Measurements from ENCODE around the gene UBE2M.

UBE2M gene

DNA sequence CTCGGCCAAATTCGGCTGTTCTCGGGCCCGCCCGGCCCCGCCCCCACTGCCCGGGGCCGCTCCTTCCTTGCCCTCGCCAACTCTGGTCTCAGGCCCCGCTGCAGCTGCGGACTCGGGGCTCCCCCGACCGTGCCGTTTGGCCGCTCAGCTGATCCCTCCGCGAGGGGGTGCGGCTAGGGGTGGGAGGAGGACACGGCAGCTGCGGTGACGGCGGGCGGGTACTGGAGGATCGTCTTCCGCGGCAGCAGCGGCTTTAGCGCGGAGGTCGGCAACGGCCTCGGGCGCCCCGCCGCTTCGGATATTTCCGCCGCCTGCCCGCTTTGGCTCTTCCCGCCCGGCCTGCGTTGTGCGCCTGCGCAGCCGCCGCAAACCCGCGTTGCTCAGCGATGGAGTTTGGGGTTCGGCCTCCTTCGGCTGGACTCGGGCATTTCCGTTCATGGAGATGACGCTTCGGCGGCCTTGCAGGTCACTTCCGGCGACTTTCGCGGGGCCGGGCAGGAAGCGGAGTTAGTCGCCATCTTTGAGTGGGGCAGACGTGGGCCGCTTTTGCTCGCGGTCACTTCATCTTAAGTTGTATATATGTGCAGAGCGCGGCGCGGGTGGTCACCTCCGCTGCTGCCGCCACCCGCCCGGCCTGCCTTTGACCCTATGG is 338 bp upstream of the UBE2M start:
- ChIA-PET POLR2A (ENCODE audit: low non-redundant PET) (interaction anchor here (0.9 to 1.0 kb wide), 2 partner anchors 15 kb away, joined by 4 to 6 read pairs; partner anchors contain the start of gene TRIM28), CTCF (interaction anchor here (0.6 kb wide), 1 partner anchor 40 kb away, joined by 3 read pairs; no protein-coding TSS in a partner anchor)
- TF ChIP-seq, protein P1, sequence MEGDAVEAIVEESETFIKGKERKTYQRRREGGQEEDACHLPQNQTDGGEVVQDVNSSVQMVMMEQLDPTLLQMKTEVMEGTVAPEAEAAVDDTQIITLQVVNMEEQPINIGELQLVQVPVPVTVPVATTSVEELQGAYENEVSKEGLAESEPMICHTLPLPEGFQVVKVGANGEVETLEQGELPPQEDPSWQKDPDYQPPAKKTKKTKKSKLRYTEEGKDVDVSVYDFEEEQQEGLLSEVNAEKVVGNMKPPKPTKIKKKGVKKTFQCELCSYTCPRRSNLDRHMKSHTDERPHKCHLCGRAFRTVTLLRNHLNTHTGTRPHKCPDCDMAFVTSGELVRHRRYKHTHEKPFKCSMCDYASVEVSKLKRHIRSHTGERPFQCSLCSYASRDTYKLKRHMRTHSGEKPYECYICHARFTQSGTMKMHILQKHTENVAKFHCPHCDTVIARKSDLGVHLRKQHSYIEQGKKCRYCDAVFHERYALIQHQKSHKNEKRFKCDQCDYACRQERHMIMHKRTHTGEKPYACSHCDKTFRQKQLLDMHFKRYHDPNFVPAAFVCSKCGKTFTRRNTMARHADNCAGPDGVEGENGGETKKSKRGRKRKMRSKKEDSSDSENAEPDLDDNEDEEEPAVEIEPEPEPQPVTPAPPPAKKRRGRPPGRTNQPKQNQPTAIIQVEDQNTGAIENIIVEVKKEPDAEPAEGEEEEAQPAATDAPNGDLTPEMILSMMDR (conservative IDR thresholded peaks at IDR 0.05; ENCODE audit: low read depth), result no peak
- peak overlapping the region; percentile 100 for H3K27ac ChIP-seq
- peak; percentile 94 for DNase-seq (ENCODE audit: low spot score)

DNA sequence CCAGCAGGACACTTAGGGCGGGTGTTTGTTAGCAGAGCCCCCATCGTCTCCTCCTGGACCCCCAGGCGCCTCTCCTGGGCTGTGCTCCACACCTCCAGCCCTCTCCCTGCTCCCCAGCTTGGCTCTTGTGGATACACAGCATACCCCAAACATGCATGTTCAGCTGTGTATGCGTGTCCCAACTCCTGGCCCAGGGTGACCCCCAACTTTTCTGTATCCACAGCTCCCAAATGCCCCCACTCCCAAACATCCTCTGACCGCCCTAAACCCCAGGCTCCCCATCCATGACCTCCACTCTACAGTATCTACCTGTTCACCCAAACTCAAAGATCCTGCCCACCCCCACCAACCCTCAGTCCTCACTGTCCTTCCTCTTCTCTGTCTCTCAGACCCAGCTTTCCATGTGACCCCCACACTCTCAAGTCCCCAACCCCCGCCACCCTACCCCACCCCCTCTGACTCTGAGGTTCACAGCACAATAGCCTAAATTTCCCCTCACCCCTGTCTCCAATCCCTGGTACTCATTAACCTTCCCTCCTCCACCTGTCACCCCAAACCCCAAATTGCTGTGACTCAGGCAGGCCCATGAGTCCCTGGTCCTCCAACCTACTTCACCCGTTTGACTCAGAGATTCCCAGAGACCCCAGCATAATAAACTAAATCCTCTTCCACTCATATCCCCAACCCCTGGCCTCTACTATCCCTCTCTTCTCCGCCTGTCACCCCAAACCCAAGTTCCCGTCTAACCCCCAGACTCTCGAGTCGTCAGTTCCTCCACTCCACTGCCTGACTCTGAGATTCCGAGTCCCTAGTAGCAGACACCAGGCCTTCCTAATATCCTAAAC is 968 bp downstream of the UBE2M start:
- H3K27ac ChIP-seq, result peak overlapping the region; percentile 100
- TF ChIP-seq, protein P1 (conservative IDR thresholded peaks at IDR 0.05; ENCODE audit: low read depth), result no peak
- DNase-seq (ENCODE audit: low spot score), result no peak
- POLR2A ChIA-PET (ENCODE audit: low non-redundant PET), result interaction anchor here (0.9 to 1.2 kb wide), 2 partner anchors 14 kb away, joined by 3 to 4 read pairs; partner anchors contain the start of gene TRIM28
- CTCF ChIA-PET, result interaction anchor here (0.7 kb wide), 1 partner anchor 9 kb away, joined by 5 read pairs; no protein-coding TSS in a partner anchor

DNA sequence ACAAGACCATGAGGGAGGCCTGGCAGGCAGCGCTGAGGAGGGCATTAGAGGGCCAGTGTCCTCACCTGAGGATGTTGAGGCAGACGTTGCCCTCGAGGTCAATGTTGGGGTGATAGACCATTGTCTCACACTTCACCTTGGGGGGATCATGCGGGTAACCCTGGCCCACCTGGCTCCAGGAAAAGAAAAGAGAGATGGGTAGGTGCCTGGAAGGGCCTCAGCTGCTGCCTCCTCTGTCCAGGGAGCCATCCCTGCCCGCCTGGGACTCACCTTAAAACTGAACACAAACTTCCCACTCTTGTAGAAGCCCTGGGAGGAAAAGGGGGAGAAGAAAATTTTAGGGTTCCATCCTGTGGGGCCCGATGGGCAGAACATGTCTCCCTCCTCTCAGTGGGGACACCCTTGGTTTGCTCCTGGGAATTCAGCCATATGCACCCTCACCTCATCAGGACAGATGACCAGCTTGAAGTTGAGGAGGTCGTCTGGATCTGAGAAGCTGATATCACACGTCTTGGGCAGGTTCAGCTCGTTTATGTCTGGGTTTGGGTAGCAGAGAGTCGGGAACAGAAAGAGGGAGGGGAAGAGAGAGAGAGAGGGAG is 1.7 kb downstream of the UBE2M start:
- ChIA-PET POLR2A (ENCODE audit: low non-redundant PET) (interaction anchor here (1.2 kb wide), 1 partner anchor 13 kb away, joined by 3 read pairs; no protein-coding TSS in a partner anchor), CTCF (no interaction called here)
- TF ChIP-seq, protein P1 (conservative IDR thresholded peaks at IDR 0.05; ENCODE audit: low read depth), result no peak
- H3K27ac ChIP-seq, result peak overlapping the region; percentile 100
- no peak for DNase-seq (ENCODE audit: low spot score)

DNA sequence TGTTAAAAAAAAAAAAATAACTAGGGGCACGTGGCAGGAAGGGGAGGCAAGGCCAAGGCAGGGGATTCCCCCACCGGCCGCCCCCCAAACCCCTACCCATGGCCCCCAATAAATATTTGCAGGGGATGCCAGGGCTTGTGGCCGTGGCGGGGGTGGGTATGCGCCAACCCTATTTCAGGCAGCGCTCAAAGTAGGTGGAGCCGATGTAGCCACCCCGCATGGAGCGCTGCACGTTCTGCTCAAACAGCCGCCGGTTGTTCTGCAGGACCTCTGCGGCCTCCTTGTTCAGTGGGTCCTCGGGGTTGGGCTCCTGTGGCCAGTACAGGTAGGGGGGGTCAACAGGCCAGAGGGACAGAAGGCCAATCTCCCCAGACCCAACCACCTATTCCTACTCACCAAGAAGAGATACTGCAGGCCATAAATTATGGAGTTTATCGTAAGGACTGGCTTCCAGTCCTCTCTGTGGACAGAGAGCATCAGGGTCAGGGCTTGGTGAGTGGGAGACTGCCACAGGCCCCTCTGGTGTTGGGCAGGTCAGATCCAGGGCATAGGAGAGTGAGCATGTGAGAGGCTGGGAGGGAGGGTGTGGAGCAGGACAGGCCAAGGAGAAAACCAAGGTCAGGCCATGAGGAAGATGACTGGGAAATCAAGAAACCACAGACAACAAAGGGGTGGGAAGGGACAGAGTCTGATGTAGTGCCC is 2.3 kb downstream of the UBE2M start:
- CTCF ChIA-PET, result interaction anchor here (0.5 kb wide), 1 partner anchor 36 kb away, joined by 3 read pairs; no protein-coding TSS in a partner anchor
- TF ChIP-seq, protein P1 (conservative IDR thresholded peaks at IDR 0.05; ENCODE audit: low read depth), result no peak
- no peak for DNase-seq (ENCODE audit: low spot score)
- H3K27ac ChIP-seq, result peak overlapping the region; percentile 100
- POLR2A ChIA-PET (ENCODE audit: low non-redundant PET), result interaction anchor here (1.4 to 1.7 kb wide), 2 partner anchors 36 to 42 kb away, joined by 4 to 5 read pairs; partner anchors contain the start of gene ZBTB45

DNA sequence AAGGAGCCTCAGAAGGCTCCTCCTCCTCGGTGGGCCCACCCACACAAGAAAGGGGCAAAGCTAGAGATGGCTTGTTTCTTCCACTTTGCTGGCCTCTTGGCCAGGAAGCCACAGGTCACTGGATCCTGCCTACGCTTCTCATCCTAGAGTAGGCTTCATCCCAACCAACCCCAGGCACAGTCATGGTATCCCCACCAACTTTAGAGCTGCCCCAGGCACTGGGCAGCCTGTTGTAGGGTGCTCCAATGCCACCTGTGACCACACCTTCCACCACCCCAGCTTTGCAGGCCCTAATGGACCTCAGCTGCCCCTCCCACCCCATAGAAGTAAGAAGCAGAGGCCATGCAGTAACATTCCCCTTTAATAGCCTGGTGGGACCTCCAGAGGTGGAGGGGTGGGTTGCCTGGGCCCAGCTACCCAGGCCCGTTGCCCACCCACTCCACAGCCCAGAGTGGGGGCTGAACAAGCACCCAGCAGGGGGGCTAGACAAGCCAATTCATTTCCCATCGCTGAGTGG is 3.0 kb downstream of the UBE2M start:
- ChIA-PET POLR2A (ENCODE audit: low non-redundant PET) (interaction anchor here (1.0 to 1.7 kb wide), 3 partner anchors 12 to 42 kb away, joined by 4 to 5 read pairs (median 4); partner anchors contain the start of genes TRIM28 and ZBTB45), CTCF (interaction anchor here (0.5 kb wide), 1 partner anchor 35 kb away, joined by 3 read pairs; no protein-coding TSS in a partner anchor)
- H3K27ac ChIP-seq, result peak overlapping the region; percentile 100
- TF ChIP-seq, protein P1 (conservative IDR thresholded peaks at IDR 0.05; ENCODE audit: low read depth), result no peak
- no peak for DNase-seq (ENCODE audit: low spot score)
